Thoracic aorta (tissue), 2 donors: ENCODE results near the gene OR2K2. TPM values are rescaled to one million over a fixed set of nuclear protein-coding genes. Genes with fewer than 3 reads are reported as not detected.

Experiments used
- ATAC-seq: fragments of 150-250 bp; one replicate; pipeline ENCODE4 v1.8.0; 2017; ENCODE audit warnings: low read depth; ENCODE audit not compliant: insufficient number of reproducible peaks, low FRiP score
- DNase-seq: peaks from one replicate; pipeline ENCODE4 v3.0.0-alpha.2; 2020; ENCODE audit warnings: low spot score
- H3K27ac ChIP-seq, 2 donors: fragments of 200-600 bp; sonication (generic); 1 replicate in 1 of 2; 2 replicates in 1 of 2; pipeline ENCODE4 v1.5.1; 2016; ENCODE audit warnings: mild to moderate bottlenecking in 2 of 2, moderate library complexity in 2 of 2
- H3K27me3 ChIP-seq: fragments of 200-600 bp; sonication (generic); replicated peaks from 2 replicates; pipeline ENCODE4 v1.6.0; 2016; ENCODE audit warnings: mild to moderate bottlenecking; ENCODE audit not compliant: insufficient read depth
- H3K36me3 ChIP-seq: fragments of 200-600 bp; sonication (generic); one replicate; pipeline ENCODE4 v1.5.1; 2016
- H3K4me1 ChIP-seq, 2 donors: fragments of 200-600 bp; sonication (generic); 1 replicate in 1 of 2; 2 replicates in 1 of 2; pipeline versions ENCODE4 v1.5.1 to v1.6.0; 2016; ENCODE audit warnings: low read depth in 2 of 2, mild to moderate bottlenecking in 1 of 2; ENCODE audit not compliant: control insufficient read depth in 1 of 2
- H3K4me3 ChIP-seq: fragments of 200-600 bp; sonication (generic); 2 replicates; pipeline ENCODE4 v1.5.1; 2016; ENCODE audit warnings: mild to moderate bottlenecking
- H3K9me3 ChIP-seq: fragments of 200-600 bp; sonication (generic); 2 replicates; pipeline ENCODE4 v1.5.1; 2016
- CTCF ChIP-seq: fragments of 200-600 bp; sonication (generic); IDR thresholded peaks from one replicate; pipeline ENCODE4 v1.5.1; 2019; ENCODE audit warnings: antibody characterized with exemption
- total RNA-seq, 2 donors: library from RNA; depleted of rRNA; stranded (reverse); fragments of >200 nt; gene quantifications; one replicate each; pipeline versions ENCODE4 v1.1.0 to v1.2.3, GENCODE V29; 2016

The OR2K2 gene
- total RNA-seq, result not detected

GRCh38 chr9:111330124-111330523, at the start of gene OR2K2:
OR2K2 (minus strand) TSS chr9:111330224; CDS start chr9:111328433, 1,791 bp downstream.
- DNase-seq (no peak), ATAC-seq (no peak)
- H3K27ac ChIP-seq, result no peak within 1 kb of the TSS
- H3K4me3 ChIP-seq, result no peak within 1 kb of the TSS
- no peaks in the 10 kb centered on the region for H3K36me3 ChIP-seq
- H3K9me3 ChIP-seq, result no peaks in the 10 kb centered on the region
- no peak for TF ChIP-seq CTCF
- no peaks in the 10 kb centered on the region for H3K4me1 ChIP-seq
- no peaks in the 10 kb centered on the region for H3K27me3 ChIP-seq

GRCh38 chr9:111375817-111376564, 46.0 kb upstream of the OR2K2 start:
- Histone ChIP-seq H3K36me3 (peaks cover 46% of the 10 kb centered on the region), H3K27me3 (no peaks in the 10 kb centered on the region), H3K9me3 (no peaks in the 10 kb centered on the region), H3K27ac (no peak overlapping the region), H3K4me1 (no peaks in the 10 kb centered on the region), H3K4me3 (no peak overlapping the region)
- DNase-seq (no peak), ATAC-seq (no peak)
- TF ChIP-seq CTCF, result no peak

GRCh38 chr9:111375062-111375461, 45.0 kb upstream of the OR2K2 start:
- TF ChIP-seq CTCF, result no peak
- no peaks in the 10 kb centered on the region for H3K4me1 ChIP-seq
- no peak for DNase-seq
- H3K27me3 ChIP-seq, result no peaks in the 10 kb centered on the region
- peaks cover 52% of the 10 kb centered on the region for H3K36me3 ChIP-seq
- H3K27ac ChIP-seq, result no peak overlapping the region
- no peaks in the 10 kb centered on the region for H3K9me3 ChIP-seq
- no peak overlapping the region for H3K4me3 ChIP-seq
- ATAC-seq, result no peak

GRCh38 chr9:111372297-111372696, 42.3 kb upstream of the OR2K2 start:
- Histone ChIP-seq H3K27ac (no peak overlapping the region), H3K4me1 (no peaks in the 10 kb centered on the region), H3K4me3 (no peak overlapping the region), H3K36me3 (peaks cover 62% of the 10 kb centered on the region), H3K9me3 (no peaks in the 10 kb centered on the region), H3K27me3 (no peaks in the 10 kb centered on the region)
- no peak for TF ChIP-seq CTCF
- DNase-seq (no peak), ATAC-seq (no peak)

- H3K4me3 ChIP-seq, result no peak overlapping the region
- no peaks in the 10 kb centered on the region for H3K4me1 ChIP-seq
- peaks cover 51% of the 10 kb centered on the region for H3K36me3 ChIP-seq
- ATAC-seq (no peak), DNase-seq (no peak)
- no peak overlapping the region for H3K27ac ChIP-seq
- no peaks in the 10 kb centered on the region for H3K9me3 ChIP-seq
- no peak for TF ChIP-seq CTCF
- no peaks in the 10 kb centered on the region for H3K27me3 ChIP-seq
Observed at GRCh38 chr9:111366978-111367377, 37.0 kb upstream of the OR2K2 start.
